ENCODE data around the gene EFNA1.

DNA sequence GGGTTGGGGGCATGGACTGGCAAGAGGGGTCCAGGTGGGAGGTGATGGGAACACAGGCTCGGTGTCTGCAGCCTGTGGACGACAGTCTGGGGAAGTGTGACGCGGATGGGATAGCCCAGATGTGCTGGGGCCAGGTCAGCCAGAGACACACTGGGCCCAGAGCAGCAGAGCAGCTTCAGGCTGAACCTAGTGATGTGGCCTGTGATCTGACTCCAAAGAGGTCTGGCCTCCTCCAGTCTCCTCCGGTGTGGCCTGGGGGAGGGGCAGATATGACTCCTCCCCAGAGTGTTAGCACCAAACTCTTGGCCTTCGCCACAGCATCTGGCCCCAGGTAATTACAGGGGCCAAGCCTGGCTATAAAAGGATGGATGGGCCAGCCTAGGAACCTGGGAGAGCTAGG is 35.5 kb upstream of the EFNA1 start:
- TF ChIP-seq, protein P1, sequence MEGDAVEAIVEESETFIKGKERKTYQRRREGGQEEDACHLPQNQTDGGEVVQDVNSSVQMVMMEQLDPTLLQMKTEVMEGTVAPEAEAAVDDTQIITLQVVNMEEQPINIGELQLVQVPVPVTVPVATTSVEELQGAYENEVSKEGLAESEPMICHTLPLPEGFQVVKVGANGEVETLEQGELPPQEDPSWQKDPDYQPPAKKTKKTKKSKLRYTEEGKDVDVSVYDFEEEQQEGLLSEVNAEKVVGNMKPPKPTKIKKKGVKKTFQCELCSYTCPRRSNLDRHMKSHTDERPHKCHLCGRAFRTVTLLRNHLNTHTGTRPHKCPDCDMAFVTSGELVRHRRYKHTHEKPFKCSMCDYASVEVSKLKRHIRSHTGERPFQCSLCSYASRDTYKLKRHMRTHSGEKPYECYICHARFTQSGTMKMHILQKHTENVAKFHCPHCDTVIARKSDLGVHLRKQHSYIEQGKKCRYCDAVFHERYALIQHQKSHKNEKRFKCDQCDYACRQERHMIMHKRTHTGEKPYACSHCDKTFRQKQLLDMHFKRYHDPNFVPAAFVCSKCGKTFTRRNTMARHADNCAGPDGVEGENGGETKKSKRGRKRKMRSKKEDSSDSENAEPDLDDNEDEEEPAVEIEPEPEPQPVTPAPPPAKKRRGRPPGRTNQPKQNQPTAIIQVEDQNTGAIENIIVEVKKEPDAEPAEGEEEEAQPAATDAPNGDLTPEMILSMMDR (IDR thresholded peaks at IDR 0.05): no peak
- TF ChIP-seq POLR2A (IDR thresholded peaks at IDR 0.05): no peak

Data from right lobe of liver (tissue), 4 donors.